Psoas muscle (tissue), 8 donors: ENCODE results near the gene ITGB1. TPM values are rescaled to one million over a fixed set of nuclear protein-coding genes. Genes with fewer than 3 reads are reported as not detected.

ENCODE experiments used
- ATAC-seq, 4 donors: fragments of 200-7000 bp; cut with Tn5 transposase; one replicate each; pipeline ENCODE4 v1.9.1; 2020; ENCODE audit warnings: moderate library complexity in 3 of 4, mild to moderate bottlenecking in 2 of 4
- DNase-seq, 2 donors: peaks; one replicate each; pipeline ENCODE4 v3.0.0-alpha.2; 2020
- H3K27ac ChIP-seq: fragments of 200-600 bp; one replicate; pipeline ENCODE4 v1.8.0; 2022
- H3K27me3 ChIP-seq, 3 donors: fragments of 200-600 bp in 1 of 3; one replicate each; pipeline versions ENCODE4 v1.6.1 to v1.8.0; 2013 to 2022; ENCODE audit warnings: low read length in 2 of 3, mild to moderate bottlenecking in 2 of 3, moderate library complexity in 1 of 3; ENCODE audit not compliant: insufficient read depth in 3 of 3
- H3K36me3 ChIP-seq, 2 donors: fragments of 200-600 bp in 1 of 2; one replicate each; pipeline versions ENCODE4 v1.6.1 to v1.8.0; 2013 to 2022; ENCODE audit warnings: low read depth in 1 of 2, mild to moderate bottlenecking in 1 of 2, moderate library complexity in 1 of 2; ENCODE audit not compliant: insufficient read depth in 1 of 2
- H3K4me1 ChIP-seq: fragments of 200-600 bp; one replicate; pipeline ENCODE4 v1.8.0; 2022
- H3K4me3 ChIP-seq: fragments of 200-600 bp; one replicate; pipeline ENCODE4 v1.8.0; 2022; ENCODE audit warnings: mild to moderate bottlenecking
- H3K9me3 ChIP-seq: fragments of 200-600 bp; one replicate; pipeline ENCODE4 v1.8.0; 2022
- WGBS, 3 donors: extraction: QIAGEN DNeasy Blood & Tissue Kit; methylation state at CpG; one replicate each; pipeline versions ENCODE4 v1.1.6 to v1.1.7; 2013; 5-methylcytosine and 5-hydroxymethylcytosine counted together
- intact Hi-C, 2 donors: fragments of 100-400 bp; cut with DNase I; formaldehyde crosslinking; loops; one replicate each; pipeline versions ENCODE4 v1.11.0 to v1.14.2; 2022
- polyA plus RNA-seq, 3 donors: library from polyadenylated mRNA; stranded (reverse); fragments of 200-250 nt; gene quantifications; one replicate each; pipeline ENCODE4 v1.2.3, GENCODE V29; 2013
- total RNA-seq, 4 donors: library from RNA; stranded (reverse); fragmentation: NEBNext Ultra II Directional in 2 of 4; extraction: Animal tissue kit (Norgen Biotek cat#: 25700) in 2 of 4; gene quantifications; one replicate each; pipeline versions ENCODE4 v1.2.1 to v1.2.4, GENCODE V29; 2021 to 2023
- TF ChIP-seq, protein P1 (sequence below): fragments of 200-600 bp; IDR thresholded peaks from one replicate; pipeline ENCODE4 v1.8.0; 2022; ENCODE audit warnings: antibody characterized with exemption
- donor health status: healthy with polysubstance abuse.
- donor health status: DM: no; HTN: no; CAD: no; lungs with moderate emphysema.
- donor health status: Bipolar disorder and iron deficiency.
- donor health status: healthy.
- donor health status: DM: yes; HTN: yes; CAD: no.
- donor health status: DM: no; HTN: no; CAD: no.
- donor health status: DM: no; HTN: no; CAD: no.
- donor health status: DM: yes; HTN: yes; CAD: no.

The ITGB1 gene
- total and polyA plus RNA-seq, 7 donors: 215 to 569 (median 255) TPM

DNA sequence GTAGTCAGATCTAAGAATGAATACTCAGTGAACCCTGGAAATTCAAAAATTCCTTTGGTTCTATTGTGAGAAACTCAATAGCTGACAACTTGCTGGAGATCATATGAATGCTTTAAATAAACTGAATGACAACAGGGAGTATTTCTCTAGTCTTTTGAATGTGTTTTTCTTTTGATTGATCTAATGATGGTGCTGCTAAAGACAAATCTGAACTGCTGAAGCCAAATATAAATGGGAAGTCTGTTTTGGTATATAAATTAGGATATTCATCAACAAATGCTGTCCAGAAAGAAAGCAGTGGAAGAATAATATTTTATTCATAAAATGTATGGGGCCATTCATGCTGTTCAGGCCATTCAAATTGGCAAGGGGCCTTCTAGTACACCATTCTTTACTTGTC lies 79.4 kb downstream of the ITGB1 start:
- H3K9me3 ChIP-seq: no peaks in the 10 kb centered on the region
- H3K4me1 ChIP-seq: no peaks in the 10 kb centered on the region
- no peaks in the 10 kb centered on the region for H3K36me3 ChIP-seq
- TF ChIP-seq, protein P1, sequence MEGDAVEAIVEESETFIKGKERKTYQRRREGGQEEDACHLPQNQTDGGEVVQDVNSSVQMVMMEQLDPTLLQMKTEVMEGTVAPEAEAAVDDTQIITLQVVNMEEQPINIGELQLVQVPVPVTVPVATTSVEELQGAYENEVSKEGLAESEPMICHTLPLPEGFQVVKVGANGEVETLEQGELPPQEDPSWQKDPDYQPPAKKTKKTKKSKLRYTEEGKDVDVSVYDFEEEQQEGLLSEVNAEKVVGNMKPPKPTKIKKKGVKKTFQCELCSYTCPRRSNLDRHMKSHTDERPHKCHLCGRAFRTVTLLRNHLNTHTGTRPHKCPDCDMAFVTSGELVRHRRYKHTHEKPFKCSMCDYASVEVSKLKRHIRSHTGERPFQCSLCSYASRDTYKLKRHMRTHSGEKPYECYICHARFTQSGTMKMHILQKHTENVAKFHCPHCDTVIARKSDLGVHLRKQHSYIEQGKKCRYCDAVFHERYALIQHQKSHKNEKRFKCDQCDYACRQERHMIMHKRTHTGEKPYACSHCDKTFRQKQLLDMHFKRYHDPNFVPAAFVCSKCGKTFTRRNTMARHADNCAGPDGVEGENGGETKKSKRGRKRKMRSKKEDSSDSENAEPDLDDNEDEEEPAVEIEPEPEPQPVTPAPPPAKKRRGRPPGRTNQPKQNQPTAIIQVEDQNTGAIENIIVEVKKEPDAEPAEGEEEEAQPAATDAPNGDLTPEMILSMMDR: no peak
- H3K27me3 ChIP-seq: no peaks in the 10 kb centered on the region
- intact Hi-C loops: no loop called here
- DNase-seq: no peak
- no peak for ATAC-seq
- H3K27ac ChIP-seq: no peak overlapping the region
- no peak overlapping the region for H3K4me3 ChIP-seq

DNA sequence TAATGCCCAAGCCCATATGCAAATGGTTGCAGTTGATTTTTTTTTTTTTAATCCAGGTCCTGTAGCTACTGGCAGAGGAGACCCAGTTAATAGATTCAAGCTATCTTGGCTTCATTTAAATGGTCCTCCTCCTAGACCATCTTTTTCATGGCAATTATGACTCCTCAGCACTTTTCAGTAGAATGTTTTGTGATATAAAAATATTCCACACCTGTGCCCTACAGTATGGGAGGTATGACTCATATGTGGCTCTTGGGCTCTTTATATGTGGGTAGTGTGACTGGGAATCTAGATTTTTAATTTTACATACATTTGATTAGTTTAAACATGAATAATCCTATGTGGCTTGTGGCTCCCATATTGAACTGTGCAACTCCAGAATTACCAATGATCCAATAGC lies 80.1 kb downstream of the ITGB1 start:
- TF ChIP-seq, protein P1: no peak
- H3K27ac ChIP-seq: no peak overlapping the region
- DNase-seq (no peak), ATAC-seq (no peak)
- no peaks in the 10 kb centered on the region for H3K9me3 ChIP-seq
- H3K27me3 ChIP-seq: no peaks in the 10 kb centered on the region
- intact Hi-C loops: no loop called here
- H3K36me3 ChIP-seq: no peaks in the 10 kb centered on the region
- H3K4me1 ChIP-seq: no peaks in the 10 kb centered on the region
- no peak overlapping the region for H3K4me3 ChIP-seq

DNA sequence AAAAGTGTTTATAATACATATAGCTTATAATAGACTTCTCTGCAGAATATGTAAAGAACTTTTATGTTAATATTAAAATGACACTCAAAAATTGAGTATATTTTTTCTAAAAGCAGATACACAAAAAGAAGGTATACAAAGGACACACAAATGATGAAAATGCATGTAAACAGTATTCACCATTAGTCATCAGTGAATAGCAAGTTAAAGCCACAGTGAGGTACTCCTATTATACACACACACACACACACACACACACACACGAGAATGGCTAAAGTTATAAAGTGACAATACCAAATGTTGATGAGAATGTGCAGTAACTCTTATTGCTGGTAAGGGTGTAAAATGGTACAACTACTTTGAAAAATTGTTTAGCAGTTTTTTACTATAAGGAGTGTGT lies 92.9 kb downstream of the ITGB1 start:
- no peaks in the 10 kb centered on the region for H3K27me3 ChIP-seq
- no peak for ATAC-seq
- peaks cover 3% of the 10 kb centered on the region for H3K9me3 ChIP-seq
- H3K27ac ChIP-seq: no peak overlapping the region
- H3K36me3 ChIP-seq: no peaks in the 10 kb centered on the region
- H3K4me1 ChIP-seq: no peaks in the 10 kb centered on the region
- intact Hi-C loops: no loop called here
- DNase-seq: no peak
- WGBS, 3 donors: 80 to 91% (median 88%) methylated on average over 1 of the region's 1 CpG
- TF ChIP-seq, protein P1: no peak
- no peak overlapping the region for H3K4me3 ChIP-seq

DNA sequence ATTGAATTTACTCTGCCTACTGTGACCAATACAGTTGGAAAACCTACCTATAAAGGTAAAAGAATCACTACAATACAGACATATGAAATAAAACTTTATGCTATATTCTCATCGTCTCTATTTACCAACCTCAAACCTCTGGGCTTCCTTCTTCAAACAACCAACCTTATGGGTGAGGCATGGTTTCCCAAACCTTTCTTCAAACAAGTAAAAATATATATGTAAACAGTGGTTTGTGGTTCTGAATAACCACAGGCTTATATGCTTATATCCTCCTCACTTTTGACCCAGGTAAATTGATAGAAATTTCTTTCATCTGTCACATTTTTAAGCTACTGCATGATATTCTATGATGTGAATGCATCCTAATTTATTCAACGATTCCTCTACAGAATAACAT lies 103.6 kb downstream of the ITGB1 start:
- Histone ChIP-seq H3K4me1 (no peaks in the 10 kb centered on the region), H3K9me3 (no peaks in the 10 kb centered on the region), H3K36me3 (no peaks in the 10 kb centered on the region), H3K27ac (no peak overlapping the region), H3K27me3 (no peaks in the 10 kb centered on the region), H3K4me3 (no peak overlapping the region)
- DNase-seq (no peak), ATAC-seq (no peak)
- WGBS, 3 donors: 93 to 99% (median 97%) methylated on average over 2 of the region's 2 CpGs
- TF ChIP-seq, protein P1: no peak
- intact Hi-C loops: no loop called here

DNA sequence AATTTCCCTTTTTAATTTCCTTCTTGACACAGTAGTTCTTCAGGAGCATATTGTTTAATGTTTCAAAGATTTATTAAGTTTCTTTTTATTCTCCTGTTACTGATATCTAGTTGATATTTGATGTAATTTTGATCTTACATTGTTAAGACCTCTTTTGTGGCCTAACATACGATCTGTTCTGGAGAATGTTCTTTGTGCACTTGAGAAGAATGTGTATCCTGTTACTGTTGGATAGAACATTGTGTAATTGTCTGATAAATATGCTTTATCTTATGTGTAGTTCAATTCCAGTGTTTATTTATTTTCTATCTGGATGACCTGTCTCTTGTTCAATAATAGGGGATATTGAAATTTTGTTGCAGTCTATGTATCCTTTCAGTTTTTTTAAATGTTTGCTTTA lies 106.7 kb downstream of the ITGB1 start:
- Histone ChIP-seq H3K27me3 (no peaks in the 10 kb centered on the region), H3K4me1 (no peaks in the 10 kb centered on the region), H3K4me3 (no peak overlapping the region), H3K36me3 (no peaks in the 10 kb centered on the region), H3K9me3 (no peaks in the 10 kb centered on the region), H3K27ac (no peak overlapping the region)
- ATAC-seq (no peak), DNase-seq (no peak)
- intact Hi-C loops: no loop called here
- WGBS, 3 donors: 0 to 45% (median 0%) methylated on average over 1 of the region's 1 CpG
- TF ChIP-seq, protein P1: no peak
